IMR-90 (cell line): Measurements from ENCODE around the gene NRXN2. TPM values are rescaled to one million over a fixed set of nuclear protein-coding genes. Genes with fewer than 3 reads are reported as not detected.
A peak's percentile ranks its signal among the peaks of the same experiment; 100 is the strongest.

Experiments used
- ATAC-seq: fragments of 200-7000 bp; cut with Tn5 transposase; 2 replicates; pipeline ENCODE4 v1.9.1; 2020; ENCODE audit warnings: low read depth, mild to moderate bottlenecking, moderate library complexity
- BruUV-seq: library from RNA; stranded (reverse); fragments of 400-500 nt; replicated peaks from 2 replicates; lab custom pipeline; 2021; lab: Mats Ljungman, UMichigan
- CTCF ChIA-PET: fragments of 300-600 bp; formaldehyde crosslinking; extraction: SDS; loops from one replicate; lab custom pipeline; 2021; ENCODE audit warnings: antibody characterized with exemption; lab: Yijun Ruan, JAX
- POLR2A ChIA-PET: fragments of 300-600 bp; sonication (Branson Sonifier 250); formaldehyde crosslinking; loops from one replicate; lab custom pipeline; 2022; ENCODE audit warnings: antibody characterized with exemption; ENCODE audit not compliant: unreplicated experiment; lab: Charles Lee
- DNase-seq: peaks from one replicate; pipeline ENCODE4 v3.0.0; 2013
- H2AFZ ChIP-seq: replicated peaks from 2 replicates; pipeline ENCODE3; 2013; ENCODE audit warnings: low read length, mild to moderate bottlenecking; ENCODE audit not compliant: poor library complexity
- H2AK5ac ChIP-seq: 2 replicates; pipeline ENCODE4 v1.6.1; 2013; ENCODE audit warnings: low read depth, low read length, inconsistent platforms
- H2AK9ac ChIP-seq: replicated peaks from 2 replicates; pipeline ENCODE3; 2013; ENCODE audit warnings: mild to moderate bottlenecking, low read depth, low read length, moderate library complexity; ENCODE audit not compliant: poor library complexity
- H2BK120ac ChIP-seq: 2 replicates; pipeline ENCODE4 v1.6.1; 2013; ENCODE audit warnings: low read depth, low read length, inconsistent platforms
- H2BK15ac ChIP-seq: 3 replicates; pipeline ENCODE4 v1.6.1; 2013; ENCODE audit warnings: low read depth, low read length, inconsistent platforms
- H2BK20ac ChIP-seq: 2 replicates; pipeline ENCODE4 v1.6.1; 2013; ENCODE audit warnings: low read depth, mild to moderate bottlenecking, inconsistent platforms, low read length, moderate library complexity
- H2BK5ac ChIP-seq: 2 replicates; pipeline ENCODE4 v1.6.1; 2013; ENCODE audit warnings: mild to moderate bottlenecking, low read depth, low read length, inconsistent platforms; ENCODE audit not compliant: poor library complexity, severe bottlenecking
- H3K14ac ChIP-seq: replicated peaks from 2 replicates; pipeline ENCODE4 v1.6.1; 2013; ENCODE audit warnings: low read depth, low read length, inconsistent platforms
- H3K18ac ChIP-seq: 2 replicates; pipeline ENCODE4 v1.6.1; 2013; ENCODE audit warnings: low read depth, low read length, control low read depth
- H3K23ac ChIP-seq: 2 replicates; pipeline ENCODE4 v1.6.1; 2013; ENCODE audit warnings: low read depth, low read length, inconsistent platforms
- H3K27ac ChIP-seq: 2 replicates; pipeline ENCODE4 v1.5.1; 2013; ENCODE audit warnings: mild to moderate bottlenecking, control low read depth, low read length; ENCODE audit not compliant: insufficient read depth
- H3K27me3 ChIP-seq: 2 replicates; pipeline ENCODE4 v1.6.1; 2013; ENCODE audit warnings: low read length; ENCODE audit not compliant: control insufficient read depth, insufficient read depth
- H3K36me3 ChIP-seq: 2 replicates; pipeline ENCODE4 v1.6.1; 2013; ENCODE audit warnings: low read length, mixed read lengths; ENCODE audit not compliant: control insufficient read depth, insufficient read depth
- H3K4ac ChIP-seq: 2 replicates; pipeline ENCODE4 v1.6.1; 2013; ENCODE audit warnings: low read depth, low read length, inconsistent platforms
- H3K4me1 ChIP-seq: 2 replicates; pipeline ENCODE4 v1.6.1; 2013; ENCODE audit warnings: low read length, mixed read lengths; ENCODE audit not compliant: control insufficient read depth, insufficient read depth
- H3K4me2 ChIP-seq: 2 replicates; pipeline ENCODE4 v1.6.1; 2013; ENCODE audit warnings: low read depth, mild to moderate bottlenecking, control low read depth, low read length, moderate library complexity
- H3K4me3 ChIP-seq: 2 replicates; pipeline ENCODE4 v1.5.1; 2013; ENCODE audit warnings: low read depth, mild to moderate bottlenecking, control low read depth, low read length, moderate library complexity; ENCODE audit not compliant: insufficient read depth
- H3K56ac ChIP-seq: 2 replicates; pipeline ENCODE4 v1.6.1; 2013; ENCODE audit warnings: low read length, inconsistent platforms; ENCODE audit not compliant: insufficient read depth; ENCODE audit errors: extremely low read depth
- H3K79me1 ChIP-seq, 2 experiments: 2 replicates each; pipeline ENCODE4 v1.6.1; 2013; ENCODE audit warnings: low read length in 2 of 2, inconsistent platforms in 1 of 2, low read depth in 1 of 2
- H3K9ac ChIP-seq: 2 replicates; pipeline ENCODE4 v1.6.1; 2013; ENCODE audit warnings: low read depth, low read length, control low read depth
- H3K9me1 ChIP-seq: 2 replicates; pipeline ENCODE4 v1.6.1; 2013; ENCODE audit warnings: low read length, inconsistent platforms; ENCODE audit not compliant: insufficient read depth
- H3K9me3 ChIP-seq: 2 replicates; pipeline ENCODE4 v1.6.1; 2013; ENCODE audit warnings: low read length; ENCODE audit not compliant: control insufficient read depth, insufficient read depth
- H4K20me1 ChIP-seq: 2 replicates; pipeline ENCODE4 v1.6.1; 2013; ENCODE audit warnings: low read length, inconsistent platforms; ENCODE audit not compliant: insufficient read depth
- H4K5ac ChIP-seq: 2 replicates; pipeline ENCODE4 v1.6.1; 2013; ENCODE audit warnings: mild to moderate bottlenecking, low read depth, low read length, control low read depth
- H4K8ac ChIP-seq, 2 experiments: 2 replicates each; pipeline ENCODE4 v1.6.1; 2013; ENCODE audit warnings: low read depth in 2 of 2, low read length in 2 of 2, control low read depth in 1 of 2, inconsistent platforms in 1 of 2
- H4K91ac ChIP-seq: 2 replicates; pipeline ENCODE4 v1.6.1; 2013; ENCODE audit warnings: low read depth, low read length, inconsistent platforms; ENCODE audit not compliant: insufficient read depth
- CEBPB ChIP-seq: IDR thresholded peaks from 2 replicates; pipeline ENCODE4 v1.6.1; 2012; ENCODE audit warnings: low read depth, low read length, improper control_type of control experiment
- CTCF ChIP-seq: conservative IDR thresholded peaks from 2 replicates; pipeline ENCODE4 v1.5.1; 2012; ENCODE audit warnings: mild to moderate bottlenecking, low read depth, low read length, improper control_type of control experiment
- WGBS, 2 experiments: methylation state at CpG; one replicate each; pipeline versions ENCODE4 v1.1.5 to v1.1.7; 2013; ENCODE audit warnings: missing lambda C conversion rate in 2 of 2; ENCODE audit not compliant: insufficient read length in 1 of 2; ENCODE audit errors: extremely low coverage in 2 of 2; 5-methylcytosine and 5-hydroxymethylcytosine counted together
- dilution Hi-C: fragments of 300-500 bp; cut with HindIII; formaldehyde crosslinking; loops from one replicate; pipeline ENCODE4 v1.14.3; 2018; ENCODE audit warnings: low sequenced_read_pairs; ENCODE audit not compliant: unreplicated experiment
- in situ Hi-C: fragments of 300-500 bp; cut with MboI; formaldehyde crosslinking; loops from 3 replicates; pipeline ENCODE4 v1.14.3; 2019; ENCODE audit warnings: low sequenced_read_pairs, inconsistent platforms, mixed read lengths
- intact Hi-C: fragments of 100-400 bp; cut with micrococcal nuclease; formaldehyde crosslinking; loops from 2 replicates; pipeline ENCODE4 v1.10.0; 2022
- polyA plus RNA-seq, 3 experiments: library from polyadenylated mRNA; depleted of rRNA; stranded (reverse); fragments of >200 nt; gene quantifications; 2 replicates each; pipeline ENCODE4 v1.2.3, GENCODE V29; 2012; ENCODE audit warnings: low replicate concordance in 1 of 3
- total RNA-seq: library from RNA; depleted of rRNA; stranded (reverse); fragments of >200 nt; gene quantifications from 2 replicates; pipeline ENCODE4 v1.2.3, GENCODE V29; 2012

Gene NRXN2
- total and polyA plus RNA-seq, 2 of the 4 experiments (the other 2 are of a cell fraction), result 0.18 to 0.22 TPM

GRCh38 chr11:64655941-64656601, 66.9 kb downstream of the NRXN2 start:
- H2BK20ac ChIP-seq, result no peak overlapping the region
- DNase-seq, result peak; percentile 27
- no peak overlapping the region for H3K4me2 ChIP-seq

More at GRCh38 chr11:64655941-64656601, 66.9 kb downstream of the NRXN2 start:
- dilution Hi-C loops, result no loop called here
- Histone ChIP-seq H4K5ac (no peak overlapping the region), H4K20me1 (no peaks in the 10 kb centered on the region), H2BK15ac (no peak overlapping the region; the same call in 2 of the 3 replicates), H3K9me3 (no peaks in the 10 kb centered on the region), H3K79me1 (no peaks in the 10 kb centered on the region), H2AK5ac (no peak overlapping the region), H3K27ac (no peak overlapping the region), H2BK120ac (no peak overlapping the region), H3K4me1 (peaks cover 11% of the 10 kb centered on the region), H3K4ac (no peak overlapping the region), H3K36me3 (no peaks in the 10 kb centered on the region), H3K4me3 (no peak overlapping the region), H3K27me3 (peaks cover 15% of the 10 kb centered on the region; the same call in 1 of the 2 replicates), H3K23ac (no peak overlapping the region), H3K56ac (no peak overlapping the region), H4K8ac (no peak overlapping the region), H2AK9ac (no peak overlapping the region), H4K91ac (no peak overlapping the region), H2AFZ (no peak overlapping the region), H3K9me1 (peaks cover 17% of the 10 kb centered on the region), H3K18ac (no peak overlapping the region), H3K14ac (no peak overlapping the region), H3K9ac (no peak overlapping the region), H2BK5ac (no peak overlapping the region)
- BruUV-seq, result no TSS peak
- in situ Hi-C loops, result no loop called here
- ChIA-PET POLR2A (no interaction called here), CTCF (no interaction called here)
- TF ChIP-seq CEBPB (peak; percentile 87), CTCF (no peak)
- intact Hi-C loops, result loop anchor here (10.0 kb wide), 1 partner anchor 451 kb away; the partner anchor contains the start of gene FERMT3
- ATAC-seq, result no peak
- 65% methylated on average over 3 of the region's 8 CpGs; no CpG with 5 or more reads in 1 of the 2 experiments for WGBS, 2 experiments
